ENCODE data around the gene PCDHB14. TPM values are rescaled to one million over a fixed set of nuclear protein-coding genes. Genes with fewer than 3 reads are reported as not detected.

PCDHB14 gene
- total RNA-seq, 1 donor from 2014 or later, result 5.5 TPM

- no peak overlapping the region for H3K4me3 Mint-ChIP-seq
- no peak for TF ChIP-seq CTCF (conservative IDR thresholded peaks at IDR 0.05)
- DNase-seq (ENCODE audit: low read depth, low spot score), result no peak
- peaks cover 40% of the 10 kb centered on the region for H3K9me3 Mint-ChIP-seq
- H3K27ac Mint-ChIP-seq (ENCODE audit: unreplicated experiment), result no peak overlapping the region
- peaks cover 32% of the 10 kb centered on the region for H3K36me3 Mint-ChIP-seq (ENCODE audit: low read depth)
- H3K4me1 Mint-ChIP-seq, result no peaks in the 10 kb centered on the region
- H3K27me3 Mint-ChIP-seq (ENCODE audit: low read depth), result no peaks in the 10 kb centered on the region
Measured at GRCh38 chr5:141272906-141273305, 49.8 kb downstream of the PCDHB14 start.

Other genes starting within 250 kb of the PCDHB14 start
- gene PCDHB1, start 172.0 kb upstream of the PCDHB14 start, total RNA-seq, result 0.14 and 0.23 TPM in 2 replicates
- 52.6 and 57.8 TPM in 2 replicates for gene PCDHB2, start 128.7 kb upstream of the PCDHB14 start, total RNA-seq
- gene PCDHB3, start 122.9 kb upstream of the PCDHB14 start, total RNA-seq, result 5.4 and 5.7 TPM in 2 replicates
- 2.6 and 2.7 TPM in 2 replicates for gene PCDHB4, start 101.5 kb upstream of the PCDHB14 start, total RNA-seq
- gene PCDHB5, start 88.1 kb upstream of the PCDHB14 start, total RNA-seq, result 3.0 and 3.3 TPM in 2 replicates
- 0.64 and 0.70 TPM in 2 replicates for gene PCDHB6, start 73.3 kb upstream of the PCDHB14 start, total RNA-seq
- 0.39 and 0.58 TPM in 2 replicates for gene PCDHB7, start 50.7 kb upstream of the PCDHB14 start, total RNA-seq
- 1.3 and 1.8 TPM in 2 replicates for gene PCDHB8, start 45.6 kb upstream of the PCDHB14 start, total RNA-seq
- gene PCDHB16, start 41.0 kb upstream of the PCDHB14 start, total RNA-seq, result 11.4 and 12.6 TPM in 2 replicates
- 5.5 and 7.0 TPM in 2 replicates for gene PCDHB9, start 36.2 kb upstream of the PCDHB14 start, total RNA-seq
- 5.2 and 5.5 TPM in 2 replicates for gene PCDHB10, start 31.0 kb upstream of the PCDHB14 start, total RNA-seq
- gene PCDHB11, start 23.7 kb upstream of the PCDHB14 start, total RNA-seq, result 2.7 and 3.6 TPM in 2 replicates
- 3.1 TPM in 2 replicates for gene PCDHB12, start 14.6 kb upstream of the PCDHB14 start, total RNA-seq
- 3.6 TPM in 2 replicates for gene PCDHB13, start 9.4 kb upstream of the PCDHB14 start, total RNA-seq
- 5.5 and 5.6 TPM in 2 replicates for gene PCDHB15, start 22.1 kb downstream of the PCDHB14 start, total RNA-seq
- 0.72 and 1.1 TPM in 2 replicates for gene SLC25A2, start 80.7 kb downstream of the PCDHB14 start, total RNA-seq
- gene TAF7, start 97.4 kb downstream of the PCDHB14 start, total RNA-seq, result 100.0 and 100 TPM in 2 replicates
- 0.54 and 0.93 TPM in 2 replicates for gene PCDHGA1, start 107.2 kb downstream of the PCDHB14 start, total RNA-seq
- 0.32 and 0.54 TPM in 2 replicates for gene PCDHGA2, start 115.4 kb downstream of the PCDHB14 start, total RNA-seq
- 0.16 and 0.33 TPM in 2 replicates for gene PCDHGA3, start 120.5 kb downstream of the PCDHB14 start, total RNA-seq
- gene PCDHGB1, start 126.8 kb downstream of the PCDHB14 start, total RNA-seq, result 2.8 and 3.0 TPM in 2 replicates
- gene PCDHGA4, start 131.7 kb downstream of the PCDHB14 start, total RNA-seq, result 0.56 and 0.93 TPM in 2 replicates
- gene PCDHGB2, start 136.7 kb downstream of the PCDHB14 start, total RNA-seq, result 1.3 and 1.5 TPM in 2 replicates
- gene PCDHGA5, start 140.8 kb downstream of the PCDHB14 start, total RNA-seq, result 0.32 and 0.51 TPM in 2 replicates
- gene PCDHGB3, start 146.9 kb downstream of the PCDHB14 start, total RNA-seq, result 0.51 and 0.71 TPM in 2 replicates
- gene PCDHGA6, start 150.5 kb downstream of the PCDHB14 start, total RNA-seq, result 0.49 and 0.52 TPM in 2 replicates
- 0.32 and 0.37 TPM in 2 replicates for gene PCDHGA7, start 159.4 kb downstream of the PCDHB14 start, total RNA-seq
- 4.2 and 5.3 TPM in 2 replicates for gene PCDHGB4, start 164.4 kb downstream of the PCDHB14 start, total RNA-seq
- 0.33 and 0.43 TPM in 2 replicates for gene PCDHGA8, start 169.3 kb downstream of the PCDHB14 start, total RNA-seq
- 0.91 and 1.5 TPM in 2 replicates for gene PCDHGB5, start 174.6 kb downstream of the PCDHB14 start, total RNA-seq
- 0.72 and 0.86 TPM in 2 replicates for gene PCDHGA9, start 179.4 kb downstream of the PCDHB14 start, total RNA-seq
- gene PCDHGB6, start 184.7 kb downstream of the PCDHB14 start, total RNA-seq, result 53.6 and 53.7 TPM in 2 replicates
- 18.4 and 18.5 TPM in 2 replicates for gene PCDHGA10, start 189.6 kb downstream of the PCDHB14 start, total RNA-seq
- 6.5 and 7.0 TPM in 2 replicates for gene PCDHGB7, start 194.3 kb downstream of the PCDHB14 start, total RNA-seq
- gene PCDHGA11, start 197.7 kb downstream of the PCDHB14 start, total RNA-seq, result 1.8 and 2.4 TPM in 2 replicates
- 1.5 and 1.8 TPM in 2 replicates for gene PCDHGA12, start 207.2 kb downstream of the PCDHB14 start, total RNA-seq

Measured in neural crest cell (in vitro differentiated cells).